Activated CD4-positive, alpha-beta T cell treated with anti-CD3 and anti-CD28 coated beads for 24 hours (primary cell): ENCODE data around the gene LMNB1.
"Not testable (repeated sequence)": the region's sequence is repeated elsewhere in the genome, so short reads cannot be mapped to it uniquely, and the experiment has no call there.

ENCODE experiments used
- DNase-seq, 2 donors: peaks; one replicate each; pipeline ENCODE4 v3.0.0-alpha.2; 2020; ENCODE audit warnings: low read depth in 2 of 2

The LMNB1 gene

GRCh38 chr5:126776499-126777256, at the start of gene LMNB1:
LMNB1 (plus strand) TSS chr5:126777136; CDS start chr5:126777509, 373 bp downstream.
- DNase-seq: peak; percentile 91

GRCh38 chr5:126732716-126733115, 44.2 kb upstream of the LMNB1 start:
- no peak for DNase-seq

GRCh38 chr5:126734573-126734972, 42.4 kb upstream of the LMNB1 start:
- DNase-seq: not testable (repeated sequence)

GRCh38 chr5:126736141-126736540, 40.8 kb upstream of the LMNB1 start:
- DNase-seq: no peak

GRCh38 chr5:126741361-126741760, 35.6 kb upstream of the LMNB1 start:
- no peak for DNase-seq

- DNase-seq: no peak
Measured at GRCh38 chr5:126742425-126742824, 34.5 kb upstream of the LMNB1 start.

GRCh38 chr5:126744836-126745235, 32.1 kb upstream of the LMNB1 start:
- no peak for DNase-seq

GRCh38 chr5:126745259-126745992, 31.5 kb upstream of the LMNB1 start:
- DNase-seq: no peak

- DNase-seq: no peak
Measured at GRCh38 chr5:126746290-126746689, 30.6 kb upstream of the LMNB1 start.

- DNase-seq: no peak
Measured at GRCh38 chr5:126752081-126752785, 24.7 kb upstream of the LMNB1 start.

GRCh38 chr5:126753227-126753626, 23.7 kb upstream of the LMNB1 start:
- no peak for DNase-seq

- no peak for DNase-seq
Measured at GRCh38 chr5:126754609-126755008, 22.3 kb upstream of the LMNB1 start.

- DNase-seq: no peak
Measured at GRCh38 chr5:126755593-126755992, 21.3 kb upstream of the LMNB1 start.

- DNase-seq: no peak
Measured at GRCh38 chr5:126757713-126758357, 19.1 kb upstream of the LMNB1 start.

GRCh38 chr5:126763371-126763770, 13.6 kb upstream of the LMNB1 start:
- DNase-seq: no peak

GRCh38 chr5:126769703-126770102, 7.2 kb upstream of the LMNB1 start:
- no peak for DNase-seq

GRCh38 chr5:126773536-126773935, 3.4 kb upstream of the LMNB1 start:
- DNase-seq: not testable (repeated sequence)

- not testable (repeated sequence) for DNase-seq
Measured at GRCh38 chr5:126774595-126774994, 2.3 kb upstream of the LMNB1 start.

GRCh38 chr5:126777257-126777974, 480 bp downstream of the LMNB1 start:
- peak; percentile 20 to 23 for DNase-seq

- DNase-seq: peak; percentile 85 to 91
Measured at GRCh38 chr5:126777975-126778674, 1.2 kb downstream of the LMNB1 start.
